ENCODE measurements around the gene JAM3. TPM values are rescaled to one million over a fixed set of nuclear protein-coding genes. Genes with fewer than 3 reads are reported as not detected.
"Not testable (repeated sequence)": the region's sequence is repeated elsewhere in the genome, so short reads cannot be mapped to it uniquely, and the experiment has no call there.

The JAM3 gene
- total RNA-seq, 2 experiments from 2014 or later, result 13.5 to 15.3 TPM

DNA sequence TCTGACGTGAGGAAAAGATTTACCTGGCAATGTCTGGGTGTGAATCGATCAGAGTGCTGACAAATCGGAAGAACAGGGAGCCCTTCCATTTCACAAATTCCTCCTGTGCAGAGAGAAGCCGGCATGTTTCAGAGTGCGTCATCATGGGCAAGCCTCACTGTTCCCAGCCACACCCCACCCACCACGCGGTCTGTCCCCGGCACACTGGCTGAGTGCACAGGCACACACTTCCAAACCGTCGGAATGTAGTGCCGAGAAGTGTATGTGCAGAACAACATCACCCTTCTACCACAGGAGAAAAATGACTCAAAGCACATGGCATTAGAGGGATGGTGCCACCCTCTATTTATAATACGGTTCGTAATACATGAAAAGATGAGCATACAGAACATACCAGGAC is 107.4 kb downstream of the JAM3 start:
- no peak overlapping the region for H3K27ac Mint-ChIP-seq
- H3K4me1 Mint-ChIP-seq (ENCODE audit: low read depth), result no peaks in the 10 kb centered on the region
- no peaks in the 10 kb centered on the region for H3K9me3 Mint-ChIP-seq

DNA sequence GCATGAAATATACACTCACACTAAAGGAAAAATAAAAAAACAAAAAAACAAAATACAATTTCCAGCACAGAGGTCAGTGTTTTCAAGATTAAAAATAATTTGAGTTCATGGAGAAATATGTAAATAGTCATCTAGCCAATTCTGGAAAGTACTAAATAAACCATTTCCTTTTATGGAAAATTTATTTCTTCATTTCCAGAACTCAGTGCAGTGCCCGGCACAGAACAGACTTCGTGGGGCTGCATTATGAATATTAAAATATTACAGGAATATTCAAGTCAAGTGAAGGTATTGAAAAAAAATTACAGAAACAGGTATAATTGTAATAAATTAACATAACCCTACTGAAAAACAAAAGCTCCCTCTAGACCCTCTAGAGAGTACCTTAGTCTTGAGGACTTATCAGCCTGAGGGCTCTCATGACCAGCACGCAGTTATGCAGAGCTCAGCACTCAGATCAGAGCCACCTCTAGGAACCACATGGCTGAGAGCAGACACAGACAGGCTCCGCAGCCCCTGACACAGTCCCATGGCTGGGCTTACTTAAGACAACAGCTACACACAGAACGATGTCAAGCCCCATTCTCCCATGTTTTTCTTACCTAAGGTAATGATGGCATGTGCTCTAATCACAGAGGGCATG is 109.3 kb downstream of the JAM3 start:
- Mint-ChIP-seq H3K27ac (no peak overlapping the region), H3K27me3 (no peaks in the 10 kb centered on the region), H3K4me1 (ENCODE audit: low read depth) (no peaks in the 10 kb centered on the region), H3K9me3 (no peaks in the 10 kb centered on the region), H3K36me3 (ENCODE audit: low read depth) (peaks cover 89% of the 10 kb centered on the region), H3K4me3 (no peak overlapping the region)
- no peaks in the 10 kb centered on the region for H3K27me3 ChIP-seq (ENCODE audit: control insufficient read depth in 1 of 2, insufficient read depth in 2 of 2, low read length in 2 of 2)
- H3K36me3 ChIP-seq (ENCODE audit: insufficient read depth, low read length), result peaks cover 56% of the 10 kb centered on the region
- TF ChIP-seq, protein P1, sequence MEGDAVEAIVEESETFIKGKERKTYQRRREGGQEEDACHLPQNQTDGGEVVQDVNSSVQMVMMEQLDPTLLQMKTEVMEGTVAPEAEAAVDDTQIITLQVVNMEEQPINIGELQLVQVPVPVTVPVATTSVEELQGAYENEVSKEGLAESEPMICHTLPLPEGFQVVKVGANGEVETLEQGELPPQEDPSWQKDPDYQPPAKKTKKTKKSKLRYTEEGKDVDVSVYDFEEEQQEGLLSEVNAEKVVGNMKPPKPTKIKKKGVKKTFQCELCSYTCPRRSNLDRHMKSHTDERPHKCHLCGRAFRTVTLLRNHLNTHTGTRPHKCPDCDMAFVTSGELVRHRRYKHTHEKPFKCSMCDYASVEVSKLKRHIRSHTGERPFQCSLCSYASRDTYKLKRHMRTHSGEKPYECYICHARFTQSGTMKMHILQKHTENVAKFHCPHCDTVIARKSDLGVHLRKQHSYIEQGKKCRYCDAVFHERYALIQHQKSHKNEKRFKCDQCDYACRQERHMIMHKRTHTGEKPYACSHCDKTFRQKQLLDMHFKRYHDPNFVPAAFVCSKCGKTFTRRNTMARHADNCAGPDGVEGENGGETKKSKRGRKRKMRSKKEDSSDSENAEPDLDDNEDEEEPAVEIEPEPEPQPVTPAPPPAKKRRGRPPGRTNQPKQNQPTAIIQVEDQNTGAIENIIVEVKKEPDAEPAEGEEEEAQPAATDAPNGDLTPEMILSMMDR (IDR thresholded peaks at IDR 0.05), result no peak
- intact Hi-C loops (cut with DNase I, micrococcal nuclease), result no loop called here
- no peak overlapping the region for H3K4me3 ChIP-seq (ENCODE audit: low read length)
- no peak overlapping the region for H3K27ac ChIP-seq (ENCODE audit: low read depth in 1 of 2, low read length in 2 of 2)
- DNase-seq, result no peak
- ATAC-seq (ENCODE audit: poor library complexity), result no peak
- H3K9me3 ChIP-seq (ENCODE audit: control insufficient read depth in 1 of 2, insufficient read depth in 1 of 2, low read length in 2 of 2), result no peaks in the 10 kb centered on the region
- CTCF ChIA-PET, result no interaction called here
- POLR2A ChIA-PET, result no interaction called here
- H3K4me1 ChIP-seq (ENCODE audit: insufficient read depth, low read length), result no peaks in the 10 kb centered on the region

More for the DNA sequence above, 107.4 kb downstream of the JAM3 start:
- DNase-seq (no peak), ATAC-seq (ENCODE audit: poor library complexity) (no peak)
- H3K36me3 Mint-ChIP-seq (ENCODE audit: low read depth), result peaks cover 89% of the 10 kb centered on the region
- H3K9me3 ChIP-seq (ENCODE audit: control insufficient read depth in 1 of 2, insufficient read depth in 1 of 2, low read length in 2 of 2), result no peaks in the 10 kb centered on the region
- TF ChIP-seq, protein P1 (IDR thresholded peaks at IDR 0.05), result no peak
- H3K27ac ChIP-seq (ENCODE audit: low read depth in 1 of 2, low read length in 2 of 2), result no peak overlapping the region
- H3K27me3 ChIP-seq (ENCODE audit: control insufficient read depth in 1 of 2, insufficient read depth in 2 of 2, low read length in 2 of 2), result no peaks in the 10 kb centered on the region
- H3K4me3 Mint-ChIP-seq, result no peak overlapping the region
- peaks cover 59% of the 10 kb centered on the region for H3K36me3 ChIP-seq (ENCODE audit: insufficient read depth, low read length)
- no peaks in the 10 kb centered on the region for H3K4me1 ChIP-seq (ENCODE audit: insufficient read depth, low read length)
- no peak overlapping the region for H3K4me3 ChIP-seq (ENCODE audit: low read length)
- POLR2A ChIA-PET, result no interaction called here
- no peaks in the 10 kb centered on the region for H3K27me3 Mint-ChIP-seq
- CTCF ChIA-PET, result no interaction called here
- intact Hi-C loops (cut with DNase I, micrococcal nuclease), result no loop called here

DNA sequence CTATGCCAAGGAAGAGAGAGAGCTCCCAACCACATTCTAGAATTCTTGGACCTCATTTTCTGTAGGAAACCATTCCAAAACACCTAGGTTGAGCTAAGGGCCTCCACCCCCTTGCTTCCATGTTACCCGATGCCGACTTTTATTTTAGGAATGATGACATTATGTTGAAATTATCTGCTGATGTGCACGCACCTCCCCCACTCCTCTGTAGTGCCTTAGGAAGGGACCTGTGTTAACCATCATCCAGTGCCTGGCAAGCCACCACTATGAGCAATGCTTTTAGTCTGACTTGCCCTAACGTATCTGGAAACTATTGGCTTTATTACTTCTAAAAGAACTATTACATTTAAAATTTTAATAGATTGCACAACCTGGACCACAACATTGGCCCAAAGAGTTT is 112.8 kb downstream of the JAM3 start:
- ChIA-PET POLR2A (no interaction called here), CTCF (no interaction called here)
- Mint-ChIP-seq H3K27ac (no peak overlapping the region), H3K36me3 (ENCODE audit: low read depth) (peaks cover 84% of the 10 kb centered on the region), H3K27me3 (no peaks in the 10 kb centered on the region), H3K9me3 (no peaks in the 10 kb centered on the region), H3K4me3 (no peak overlapping the region), H3K4me1 (ENCODE audit: low read depth) (no peaks in the 10 kb centered on the region)
- H3K4me3 ChIP-seq (ENCODE audit: low read length), result no peak overlapping the region
- no peak overlapping the region for H3K27ac ChIP-seq (ENCODE audit: low read depth in 1 of 2, low read length in 2 of 2)
- TF ChIP-seq, protein P1 (IDR thresholded peaks at IDR 0.05), result no peak
- ATAC-seq (ENCODE audit: poor library complexity) (no peak), DNase-seq (no peak)
- H3K36me3 ChIP-seq (ENCODE audit: insufficient read depth, low read length), result peaks cover 59% of the 10 kb centered on the region
- intact Hi-C loops (cut with DNase I, micrococcal nuclease), result no loop called here
- H3K4me1 ChIP-seq (ENCODE audit: insufficient read depth, low read length), result no peaks in the 10 kb centered on the region
- H3K9me3 ChIP-seq (ENCODE audit: control insufficient read depth in 1 of 2, insufficient read depth in 1 of 2, low read length in 2 of 2), result no peaks in the 10 kb centered on the region
- no peaks in the 10 kb centered on the region for H3K27me3 ChIP-seq (ENCODE audit: control insufficient read depth in 1 of 2, insufficient read depth in 2 of 2, low read length in 2 of 2)

DNA sequence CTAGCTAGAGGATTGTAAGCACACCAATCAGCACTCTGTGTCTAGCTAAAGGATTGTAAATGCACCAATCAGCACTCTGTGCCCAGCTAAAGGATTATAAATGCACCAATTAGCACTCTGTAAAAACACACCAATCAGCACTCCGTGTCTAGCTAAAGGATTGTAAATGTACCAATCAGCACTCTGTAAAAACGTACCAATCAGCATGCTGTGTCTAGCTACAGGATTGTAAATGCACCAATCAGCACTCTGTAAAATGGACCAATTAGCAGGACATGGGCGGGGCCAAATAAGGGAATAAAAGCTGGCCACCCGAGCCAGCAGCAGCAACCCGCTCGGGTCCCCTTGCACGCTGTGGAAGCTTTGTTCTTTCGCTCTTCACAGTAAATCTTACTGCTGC is 119.2 kb downstream of the JAM3 start:
- H3K9me3 ChIP-seq (ENCODE audit: control insufficient read depth in 1 of 2, insufficient read depth in 1 of 2, low read length in 2 of 2); H3K27ac Mint-ChIP-seq; H3K4me3 Mint-ChIP-seq; H3K4me1 ChIP-seq (ENCODE audit: insufficient read depth, low read length); CTCF ChIA-PET; intact Hi-C loops (cut with DNase I, micrococcal nuclease); H3K4me1 Mint-ChIP-seq (ENCODE audit: low read depth); DNase-seq; ATAC-seq (ENCODE audit: poor library complexity); H3K27me3 ChIP-seq (ENCODE audit: control insufficient read depth in 1 of 2, insufficient read depth in 2 of 2, low read length in 2 of 2); H3K4me3 ChIP-seq (ENCODE audit: low read length); H3K27ac ChIP-seq (ENCODE audit: low read depth in 1 of 2, low read length in 2 of 2); H3K9me3 Mint-ChIP-seq; H3K27me3 Mint-ChIP-seq: not testable (repeated sequence)
- H3K36me3 Mint-ChIP-seq (ENCODE audit: low read depth), result peaks cover 88% of the 10 kb centered on the region
- POLR2A ChIA-PET, result interaction anchor here (1.0 kb wide), 1 partner anchor 120 kb away, joined by 3 read pairs; no protein-coding TSS in a partner anchor
- peaks cover 79% of the 10 kb centered on the region for H3K36me3 ChIP-seq (ENCODE audit: insufficient read depth, low read length)
